ENCODE measurements around the gene RAD9B. TPM values are rescaled to one million over a fixed set of nuclear protein-coding genes. Genes with fewer than 3 reads are reported as not detected.

The RAD9B gene
- total and polyA plus RNA-seq, 4 donors, result 0.12 to 1.5 (median 0.61) TPM

DNA sequence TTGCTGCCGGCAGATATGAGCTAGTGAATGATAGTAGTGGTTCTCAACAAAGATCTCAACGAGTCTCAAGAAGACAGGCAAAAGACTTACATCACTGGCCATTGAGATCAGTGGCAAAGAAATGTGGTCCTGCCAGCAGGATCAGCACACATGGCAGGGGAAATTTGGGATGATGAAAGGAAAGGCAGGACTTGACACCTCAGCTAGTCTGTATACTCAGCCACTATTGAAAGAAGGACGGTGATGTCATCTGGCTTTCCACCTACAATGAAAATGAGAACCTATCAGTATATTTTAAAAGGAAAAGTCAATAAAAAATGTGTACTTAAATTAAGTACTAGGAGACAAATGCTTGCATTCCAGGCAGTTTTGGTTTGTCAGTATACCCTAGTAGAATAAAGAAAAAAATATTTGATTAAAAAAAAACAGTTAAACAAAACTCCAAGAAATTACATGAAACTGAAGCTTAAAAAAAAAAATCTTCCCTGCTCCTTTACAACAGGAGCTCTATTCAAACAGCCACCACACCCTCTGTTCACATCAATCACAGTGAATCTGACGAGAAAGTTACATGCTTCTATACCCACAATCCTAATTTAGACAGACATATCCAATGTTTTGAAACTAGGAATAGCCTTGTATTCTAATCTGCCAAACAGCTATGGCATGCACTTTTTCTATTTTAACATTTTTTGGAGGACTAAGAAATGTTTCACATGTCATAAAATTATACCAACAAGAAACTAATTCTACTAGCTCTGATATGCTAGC lies 34.9 kb downstream of the RAD9B start:
- DNase-seq (no peak), ATAC-seq (ENCODE audit: insufficient read depth, low FRiP score) (no peak)
- H3K36me3 ChIP-seq (ENCODE audit: control insufficient read depth in 4 of 4, insufficient read depth in 4 of 4, low read length in 4 of 4), result peaks cover 17 to 26% (median 20%) of the 10 kb centered on the region in 4 donors
- peaks cover 0 to 3% (median 0%) of the 10 kb centered on the region in 4 donors for H3K9me3 ChIP-seq (ENCODE audit: control insufficient read depth in 4 of 4, insufficient read depth in 3 of 4, low read length in 3 of 4)
- no peaks in the 10 kb centered on the region for H3K27me3 ChIP-seq (ENCODE audit: control insufficient read depth in 3 of 3, insufficient read depth in 3 of 3, low read length in 2 of 3)
- 77 to 88% methylated on average over 4 of the region's 4 CpGs for WGBS, 2 donors
- peak overlapping the region; percentile 68 to 71 for H3K27ac ChIP-seq (ENCODE audit: low read depth in 1 of 2, low read length in 1 of 2)
- no peak overlapping the region for H3K4me3 ChIP-seq
- TF ChIP-seq, protein P1, sequence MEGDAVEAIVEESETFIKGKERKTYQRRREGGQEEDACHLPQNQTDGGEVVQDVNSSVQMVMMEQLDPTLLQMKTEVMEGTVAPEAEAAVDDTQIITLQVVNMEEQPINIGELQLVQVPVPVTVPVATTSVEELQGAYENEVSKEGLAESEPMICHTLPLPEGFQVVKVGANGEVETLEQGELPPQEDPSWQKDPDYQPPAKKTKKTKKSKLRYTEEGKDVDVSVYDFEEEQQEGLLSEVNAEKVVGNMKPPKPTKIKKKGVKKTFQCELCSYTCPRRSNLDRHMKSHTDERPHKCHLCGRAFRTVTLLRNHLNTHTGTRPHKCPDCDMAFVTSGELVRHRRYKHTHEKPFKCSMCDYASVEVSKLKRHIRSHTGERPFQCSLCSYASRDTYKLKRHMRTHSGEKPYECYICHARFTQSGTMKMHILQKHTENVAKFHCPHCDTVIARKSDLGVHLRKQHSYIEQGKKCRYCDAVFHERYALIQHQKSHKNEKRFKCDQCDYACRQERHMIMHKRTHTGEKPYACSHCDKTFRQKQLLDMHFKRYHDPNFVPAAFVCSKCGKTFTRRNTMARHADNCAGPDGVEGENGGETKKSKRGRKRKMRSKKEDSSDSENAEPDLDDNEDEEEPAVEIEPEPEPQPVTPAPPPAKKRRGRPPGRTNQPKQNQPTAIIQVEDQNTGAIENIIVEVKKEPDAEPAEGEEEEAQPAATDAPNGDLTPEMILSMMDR (IDR thresholded peaks at IDR 0.05; ENCODE audit: control extremely low read depth, extremely low read depth), result no peak
- no peak overlapping the region for H3K9ac ChIP-seq (ENCODE audit: insufficient read depth in 1 of 2, low read length in 2 of 2)
- H3K4me1 ChIP-seq (ENCODE audit: control insufficient read depth in 5 of 5, insufficient read depth in 5 of 5, low read length in 5 of 5), result peaks cover 0 to 16% (median 0%) of the 10 kb centered on the region in 5 donors

DNA sequence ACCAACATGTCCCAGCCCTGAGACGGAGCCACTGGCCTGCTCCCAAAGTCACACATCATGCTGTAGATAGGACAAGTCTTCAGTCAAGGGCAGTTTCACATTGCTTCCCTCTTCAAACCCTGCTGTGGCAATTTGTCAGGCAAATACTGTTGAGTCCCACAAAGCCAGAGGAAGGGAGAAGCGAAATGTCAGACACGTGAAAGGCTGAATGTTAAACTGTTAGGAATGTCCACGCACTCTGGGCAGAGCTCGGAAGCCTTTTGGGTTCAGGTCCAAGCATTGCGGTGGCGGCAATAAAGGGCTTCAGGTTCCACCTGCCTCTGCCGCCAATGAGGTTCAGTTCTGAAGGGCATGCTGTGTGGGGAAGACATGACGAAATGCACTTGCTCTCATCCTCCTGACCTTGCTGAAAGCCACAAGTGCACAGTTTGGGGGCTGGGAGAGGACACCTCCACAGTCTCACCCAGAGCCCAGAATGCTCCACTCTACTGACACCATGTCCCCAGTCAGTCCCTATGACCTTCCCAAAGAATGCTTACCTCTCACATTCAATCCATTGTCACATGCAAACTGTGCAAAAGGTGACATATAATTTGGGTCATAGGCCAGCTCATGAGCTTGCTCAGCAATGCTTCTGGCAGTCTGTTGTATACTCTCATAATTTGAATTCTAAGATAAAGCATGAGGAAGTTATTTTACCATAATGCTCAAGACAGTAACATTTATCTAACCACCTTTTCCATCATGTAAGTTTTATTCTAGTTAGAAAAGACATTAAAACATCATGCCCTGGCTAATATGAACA lies 35.7 kb downstream of the RAD9B start:
- H3K27ac ChIP-seq (ENCODE audit: low read depth in 1 of 2, low read length in 1 of 2), result peak overlapping the region; percentile 68 to 71
- peak in 1 of 3 donors; percentile 23 for DNase-seq
- peaks cover 0 to 3% (median 0%) of the 10 kb centered on the region in 4 donors for H3K9me3 ChIP-seq (ENCODE audit: control insufficient read depth in 4 of 4, insufficient read depth in 3 of 4, low read length in 3 of 4)
- H3K27me3 ChIP-seq (ENCODE audit: control insufficient read depth in 3 of 3, insufficient read depth in 3 of 3, low read length in 2 of 3), result no peaks in the 10 kb centered on the region
- WGBS, 2 donors, result 62 to 85% methylated on average over 9 of the region's 9 CpGs
- ATAC-seq (ENCODE audit: insufficient read depth, low FRiP score), result peak; percentile 73
- no peak overlapping the region for H3K4me3 ChIP-seq
- TF ChIP-seq, protein P1 (IDR thresholded peaks at IDR 0.05; ENCODE audit: control extremely low read depth, extremely low read depth), result no peak
- peaks cover 0 to 19% (median 0%) of the 10 kb centered on the region in 5 donors for H3K4me1 ChIP-seq (ENCODE audit: control insufficient read depth in 5 of 5, insufficient read depth in 5 of 5, low read length in 5 of 5)
- no peak overlapping the region for H3K9ac ChIP-seq (ENCODE audit: insufficient read depth in 1 of 2, low read length in 2 of 2)
- peaks cover 17 to 26% (median 19%) of the 10 kb centered on the region in 4 donors for H3K36me3 ChIP-seq (ENCODE audit: control insufficient read depth in 4 of 4, insufficient read depth in 4 of 4, low read length in 4 of 4)

DNA sequence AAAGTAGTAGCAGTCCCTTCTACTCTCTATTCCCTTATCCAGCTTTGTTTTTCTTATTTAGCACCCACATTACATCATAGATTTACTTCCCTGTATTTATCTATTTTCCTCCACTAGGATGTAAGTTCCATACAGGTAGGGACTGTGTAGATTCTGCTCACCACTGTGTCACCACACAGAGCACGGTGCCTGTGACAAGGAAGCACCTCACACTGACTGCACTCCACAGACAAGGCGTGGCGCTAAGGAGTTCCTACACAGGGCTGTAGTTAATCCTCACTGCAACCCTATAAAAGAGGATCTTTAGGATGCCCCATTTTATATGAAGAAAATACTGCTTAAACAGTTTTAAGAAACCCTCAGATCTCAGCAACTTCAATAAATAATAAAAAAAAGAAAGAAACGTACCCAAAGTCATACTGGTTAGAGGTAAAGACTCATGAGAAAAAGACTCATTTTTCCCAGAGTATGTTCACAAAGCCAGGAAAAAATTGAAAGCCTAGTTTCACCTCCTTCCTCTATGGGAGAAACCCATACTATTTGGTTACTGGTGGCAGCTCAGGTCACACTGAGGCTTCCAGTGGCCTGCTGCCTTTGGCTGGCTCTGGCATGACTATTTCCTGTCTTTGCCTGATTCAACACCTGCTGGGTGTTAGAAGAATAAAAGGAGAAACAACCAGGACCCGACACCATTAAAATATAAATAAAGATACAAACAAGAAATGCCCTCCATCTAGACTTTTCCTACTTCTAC lies 36.9 kb downstream of the RAD9B start:
- Histone ChIP-seq H3K9me3 (ENCODE audit: control insufficient read depth in 4 of 4, insufficient read depth in 3 of 4, low read length in 3 of 4) (peaks cover 0 to 3% (median 0%) of the 10 kb centered on the region in 4 donors), H3K27ac (ENCODE audit: low read depth in 1 of 2, low read length in 1 of 2) (peak overlapping the region in 1 of 2 donors; percentile 71), H3K4me1 (ENCODE audit: control insufficient read depth in 5 of 5, insufficient read depth in 5 of 5, low read length in 5 of 5) (peaks cover 0 to 21% (median 8%) of the 10 kb centered on the region in 5 donors), H3K9ac (ENCODE audit: insufficient read depth in 1 of 2, low read length in 2 of 2) (no peak overlapping the region), H3K36me3 (ENCODE audit: control insufficient read depth in 4 of 4, insufficient read depth in 4 of 4, low read length in 4 of 4) (peaks cover 15 to 26% (median 19%) of the 10 kb centered on the region in 4 donors), H3K4me3 (no peak overlapping the region), H3K27me3 (ENCODE audit: control insufficient read depth in 3 of 3, insufficient read depth in 3 of 3, low read length in 2 of 3) (no peaks in the 10 kb centered on the region)
- ATAC-seq (ENCODE audit: insufficient read depth, low FRiP score), result no peak
- 90 to 92% methylated on average over 5 of the region's 5 CpGs for WGBS, 2 donors
- TF ChIP-seq, protein P1 (IDR thresholded peaks at IDR 0.05; ENCODE audit: control extremely low read depth, extremely low read depth), result no peak
- no peak for DNase-seq

All from lung (tissue), 12 donors.